Stomach (tissue), 19 donors: ENCODE measurements around the gene PLA2G15. TPM values are rescaled to one million over a fixed set of nuclear protein-coding genes. Genes with fewer than 3 reads are reported as not detected.
A peak's percentile ranks its signal among the peaks of the same experiment; 100 is the strongest.

Source experiments
- DNase-seq, 2 donors: peaks; one replicate each; pipeline versions ENCODE4 v3.0.0 to v3.0.0-alpha.2; 2013 to 2019
- H3K27ac ChIP-seq, 5 donors: fragments of 200-600 bp in 4 of 5; sonication (generic) in 4 of 5; one replicate each; pipeline ENCODE4 v1.5.1; 2013 to 2019; ENCODE audit warnings: mild to moderate bottlenecking in 1 of 5, moderate library complexity in 1 of 5
- H3K27me3 ChIP-seq, 3 donors: fragments of 200-600 bp; sonication (generic); one replicate each; pipeline ENCODE4 v1.5.1; 2017 to 2019; ENCODE audit warnings: mixed run types in 1 of 3
- H3K36me3 ChIP-seq, 4 donors: fragments of 200-600 bp; sonication (generic); 1 replicate in 3 of 4; 2 replicates in 1 of 4; pipeline ENCODE4 v1.5.1; 2016 to 2019
- H3K4me1 ChIP-seq, 4 donors: fragments of 200-600 bp; sonication (generic); one replicate each; pipeline ENCODE4 v1.5.1; 2016 to 2019
- H3K4me3 ChIP-seq, 4 donors: fragments of 200-600 bp; sonication (generic) in 3 of 4; one replicate each; pipeline ENCODE4 v1.5.1; 2016 to 2019; ENCODE audit warnings: mild to moderate bottlenecking in 1 of 4
- H3K9me3 ChIP-seq, 4 donors: fragments of 200-600 bp; sonication (generic); one replicate each; pipeline ENCODE4 v1.5.1; 2016 to 2019
- EP300 ChIP-seq: sonication (generic); formaldehyde crosslinking; IDR thresholded peaks from one replicate; pipeline ENCODE4 v1.6.1; 2017; ENCODE audit warnings: antibody characterized with exemption
- POLR2A ChIP-seq, 4 donors: fragments of 450-650 bp; IDR thresholded peaks; one replicate each; pipeline ENCODE4 v1.6.1; 2016; ENCODE audit warnings: antibody characterized with exemption in 4 of 4, control low read depth in 2 of 4, mild to moderate bottlenecking in 1 of 4, moderate library complexity in 1 of 4
- POLR2AphosphoS5 ChIP-seq, 3 donors: sonication (generic); formaldehyde crosslinking; IDR thresholded peaks; one replicate each; pipeline ENCODE4 v1.6.1; 2016; ENCODE audit warnings: antibody characterized with exemption in 3 of 3
- WGBS, 5 donors: extraction: QIAGEN DNeasy Blood & Tissue Kit in 3 of 5; methylation state at CpG; one replicate each; pipeline versions ENCODE4 v1.1.5 to v1.1.7; 2013 to 2018; 5-methylcytosine and 5-hydroxymethylcytosine counted together
- intact Hi-C: fragments of 100-400 bp; cut with DNase I; formaldehyde crosslinking; loops from one replicate; pipeline ENCODE4 v1.15.1; 2023; ENCODE audit warnings: low total_unique reads
- long read RNA-seq, 10 donors: transcript quantifications; one replicate each; lab custom pipeline, GENCODE V29; 2026
- polyA plus RNA-seq, 3 donors: library from polyadenylated mRNA; stranded (reverse); fragments of 200-250 nt; gene quantifications; one replicate each; pipeline ENCODE4 v1.2.3, GENCODE V29; 2013
- total RNA-seq, 5 donors: library from RNA; depleted of rRNA; stranded (reverse); fragments of >200 nt; gene quantifications; one replicate each; pipeline versions ENCODE4 v1.1.0 to v1.2.3, GENCODE V29; 2014 to 2016
- TF ChIP-seq, protein P1 (sequence below), 7 experiments: fragments of 450-650 bp in 4 of 7; fragments of 200-600 bp in 3 of 7; sonication (generic) in 3 of 7; IDR thresholded peaks; one replicate each; pipeline ENCODE4 v1.5.1; 2016 to 2019; ENCODE audit warnings: antibody characterized with exemption in 7 of 7, control low read depth in 2 of 7, mild to moderate bottlenecking in 1 of 7
- donor health status: healthy with polysubstance abuse.
- donor health status: Bipolar disorder and iron deficiency.
- donor health status: healthy.

Gene PLA2G15, protein sequence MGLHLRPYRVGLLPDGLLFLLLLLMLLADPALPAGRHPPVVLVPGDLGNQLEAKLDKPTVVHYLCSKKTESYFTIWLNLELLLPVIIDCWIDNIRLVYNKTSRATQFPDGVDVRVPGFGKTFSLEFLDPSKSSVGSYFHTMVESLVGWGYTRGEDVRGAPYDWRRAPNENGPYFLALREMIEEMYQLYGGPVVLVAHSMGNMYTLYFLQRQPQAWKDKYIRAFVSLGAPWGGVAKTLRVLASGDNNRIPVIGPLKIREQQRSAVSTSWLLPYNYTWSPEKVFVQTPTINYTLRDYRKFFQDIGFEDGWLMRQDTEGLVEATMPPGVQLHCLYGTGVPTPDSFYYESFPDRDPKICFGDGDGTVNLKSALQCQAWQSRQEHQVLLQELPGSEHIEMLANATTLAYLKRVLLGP
- 10 to 100 TPM in 2 of 5 donors, 1 to 10 TPM in 3; 3.5 to 16.5 (median 9.8) TPM for total RNA-seq
- polyA plus RNA-seq, result 1 to 10 TPM; 4.4 to 6.0 (median 5.8) TPM
- long read RNA-seq, donor 1, partial matches to known transcripts, result 0 of 1 reads
- long read RNA-seq, donor 1, other reads (novel, unspliced or antisense), result 0 of 1 reads
- long read RNA-seq, donor 2, partial matches to known transcripts, result 0 of 3 reads
- long read RNA-seq, donor 2, other reads (novel, unspliced or antisense), result 0 of 3 reads
- long read RNA-seq, donor 3, partial matches to known transcripts, result 0 of 1 reads
- long read RNA-seq, donor 3, other reads (novel, unspliced or antisense), result 0 of 1 reads
- long read RNA-seq, donor 4, result 0 reads
- long read RNA-seq, donor 5, transcript PLA2G15-201 (6 exons, 2,727 nt), result major isoform, 6 of 6 reads
- long read RNA-seq, donor 5, partial matches to known transcripts, result 0 of 6 reads
- long read RNA-seq, donor 5, other reads (novel, unspliced or antisense), result 0 of 6 reads
- long read RNA-seq, donor 6, transcript PLA2G15-201 (6 exons, 2,727 nt), result major isoform, 6 of 9 reads
- long read RNA-seq, donor 6, partial matches to known transcripts, result 0 of 9 reads
- long read RNA-seq, donor 6, other reads (novel, unspliced or antisense), result 0 of 9 reads
- long read RNA-seq, donor 7, partial matches to known transcripts, result 0 of 3 reads
- long read RNA-seq, donor 7, other reads (novel, unspliced or antisense), result 0 of 3 reads
- long read RNA-seq, donor 8, partial matches to known transcripts, result 0 of 2 reads
- long read RNA-seq, donor 8, other reads (novel, unspliced or antisense), result 0 of 2 reads
- long read RNA-seq, donor 9, result 0 reads
- long read RNA-seq, donor 10, partial matches to known transcripts, result 0 of 2 reads
- long read RNA-seq, donor 10, other reads (novel, unspliced or antisense), result 0 of 2 reads

DNA sequence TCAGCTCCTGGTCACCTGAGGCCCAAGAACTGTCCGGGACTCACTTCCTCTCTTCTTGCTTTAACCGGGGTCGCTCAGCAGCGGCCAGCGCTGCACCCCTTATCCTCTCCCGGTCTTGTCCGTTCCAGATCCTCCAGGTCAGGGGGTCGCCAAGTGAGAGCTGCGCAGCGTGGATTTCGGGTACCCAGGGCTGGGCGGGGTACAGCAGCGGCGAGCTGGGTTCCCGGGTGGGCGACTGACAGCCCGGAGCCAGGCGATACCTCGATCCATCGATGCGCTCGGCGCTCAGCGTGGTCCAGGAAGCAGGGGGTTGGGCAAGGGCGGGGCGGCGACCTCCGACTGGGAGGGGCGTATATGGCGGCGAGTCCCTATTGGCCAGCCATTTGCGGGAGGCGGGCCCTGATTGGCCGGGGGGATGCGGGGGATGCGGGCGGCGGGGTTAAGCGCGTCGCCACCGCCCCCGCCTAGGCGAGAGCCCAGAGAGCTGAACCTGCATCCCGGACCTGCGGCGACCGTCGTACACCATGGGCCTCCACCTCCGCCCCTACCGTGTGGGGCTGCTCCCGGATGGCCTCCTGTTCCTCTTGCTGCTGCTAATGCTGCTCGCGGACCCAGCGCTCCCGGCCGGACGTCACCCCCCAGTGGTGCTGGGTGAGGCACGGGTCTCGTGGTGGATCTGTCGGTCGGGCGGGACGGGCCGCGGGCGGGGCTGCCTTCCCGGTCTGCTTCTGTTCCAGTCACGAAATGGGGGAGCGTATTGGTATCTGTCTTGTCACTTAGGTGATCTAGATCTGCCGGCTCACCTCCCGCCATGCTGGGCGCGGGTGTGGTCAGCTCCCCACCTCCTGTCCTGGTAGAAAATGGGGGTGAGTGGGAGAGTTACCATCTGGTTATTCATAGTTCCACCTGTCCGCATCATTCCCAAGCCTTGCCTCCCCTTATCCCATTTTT lies at the start of gene PLA2G15:
TSS of gene PLA2G15 (plus strand) at position 471 of the 951 bp plus-strand sequence. CDS start at position 525, 54 bp downstream.
- intact Hi-C loops, result loop anchor here (5.0 kb wide), 1 partner anchor 77 kb away; no protein-coding TSS in a partner anchor
- H3K27ac ChIP-seq, result peak within 1 kb of the TSS; percentile 28 to 78 (median 75)

DNA sequence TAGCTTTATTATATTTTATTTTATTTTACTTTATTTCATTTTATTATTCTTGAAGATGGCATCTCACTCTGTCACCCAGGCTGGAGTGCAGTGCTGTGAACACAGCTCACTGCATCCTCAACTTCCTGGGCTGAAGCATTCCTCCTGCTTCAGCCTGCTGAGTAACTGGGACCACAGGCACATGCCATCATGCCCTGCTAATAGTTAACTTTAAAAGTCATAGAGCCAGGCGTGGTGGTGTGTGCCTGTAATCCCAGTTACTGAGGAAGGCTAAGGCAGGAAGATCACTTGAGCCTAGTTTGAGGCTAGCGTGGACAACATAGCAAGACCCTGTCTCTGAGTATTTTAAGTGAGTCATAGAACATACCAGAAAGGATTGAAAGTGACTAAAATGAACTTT lies 47.9 kb upstream of the PLA2G15 start:
- intact Hi-C loops, result no loop called here
- Histone ChIP-seq H3K36me3 (peaks cover 4 to 29% (median 14%) of the 10 kb centered on the region in 4 donors), H3K9me3 (no peaks in the 10 kb centered on the region), H3K4me1 (peaks cover 5 to 17% (median 13%) of the 10 kb centered on the region in 4 donors), H3K27ac (no peak overlapping the region), H3K27me3 (no peaks in the 10 kb centered on the region), H3K4me3 (no peak overlapping the region)
- WGBS, 5 donors, result 88 to 94% (median 92%) methylated on average over 2 of the region's 2 CpGs
- DNase-seq, result no peak
- TF ChIP-seq, protein P1, sequence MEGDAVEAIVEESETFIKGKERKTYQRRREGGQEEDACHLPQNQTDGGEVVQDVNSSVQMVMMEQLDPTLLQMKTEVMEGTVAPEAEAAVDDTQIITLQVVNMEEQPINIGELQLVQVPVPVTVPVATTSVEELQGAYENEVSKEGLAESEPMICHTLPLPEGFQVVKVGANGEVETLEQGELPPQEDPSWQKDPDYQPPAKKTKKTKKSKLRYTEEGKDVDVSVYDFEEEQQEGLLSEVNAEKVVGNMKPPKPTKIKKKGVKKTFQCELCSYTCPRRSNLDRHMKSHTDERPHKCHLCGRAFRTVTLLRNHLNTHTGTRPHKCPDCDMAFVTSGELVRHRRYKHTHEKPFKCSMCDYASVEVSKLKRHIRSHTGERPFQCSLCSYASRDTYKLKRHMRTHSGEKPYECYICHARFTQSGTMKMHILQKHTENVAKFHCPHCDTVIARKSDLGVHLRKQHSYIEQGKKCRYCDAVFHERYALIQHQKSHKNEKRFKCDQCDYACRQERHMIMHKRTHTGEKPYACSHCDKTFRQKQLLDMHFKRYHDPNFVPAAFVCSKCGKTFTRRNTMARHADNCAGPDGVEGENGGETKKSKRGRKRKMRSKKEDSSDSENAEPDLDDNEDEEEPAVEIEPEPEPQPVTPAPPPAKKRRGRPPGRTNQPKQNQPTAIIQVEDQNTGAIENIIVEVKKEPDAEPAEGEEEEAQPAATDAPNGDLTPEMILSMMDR (IDR thresholded peaks at IDR 0.05), result no peak
- TF ChIP-seq EP300, result no peak
- no peak for TF ChIP-seq POLR2A (IDR thresholded peaks at IDR 0.05)
- no peak for TF ChIP-seq POLR2AphosphoS5 (IDR thresholded peaks at IDR 0.05)

More for the DNA sequence above, at the start of gene PLA2G15:
- Histone ChIP-seq H3K4me3 (peak within 1 kb of the TSS; percentile 63 to 86 (median 76)), H3K27me3 (no peaks in the 10 kb centered on the region), H3K4me1 (peaks cover 21 to 41% (median 33%) of the 10 kb centered on the region in 4 donors), H3K9me3 (no peaks in the 10 kb centered on the region), H3K36me3 (peaks cover 0 to 17% (median 15%) of the 10 kb centered on the region in 4 donors)
- DNase-seq, result peak; percentile 96 to 98
- TF ChIP-seq POLR2A (IDR thresholded peaks at IDR 0.05), result peak in 1 of 4 donors; percentile 27
- peak in 2 of 3 donors; percentile 62 to 68 for TF ChIP-seq POLR2AphosphoS5 (IDR thresholded peaks at IDR 0.05)
- TF ChIP-seq, protein P1 (IDR thresholded peaks at IDR 0.05), result no peak
- TF ChIP-seq EP300, result no peak
- 0 to 2% (median 1%) methylated on average over 22 to 75 of the region's 75 CpGs for WGBS, 5 donors

DNA sequence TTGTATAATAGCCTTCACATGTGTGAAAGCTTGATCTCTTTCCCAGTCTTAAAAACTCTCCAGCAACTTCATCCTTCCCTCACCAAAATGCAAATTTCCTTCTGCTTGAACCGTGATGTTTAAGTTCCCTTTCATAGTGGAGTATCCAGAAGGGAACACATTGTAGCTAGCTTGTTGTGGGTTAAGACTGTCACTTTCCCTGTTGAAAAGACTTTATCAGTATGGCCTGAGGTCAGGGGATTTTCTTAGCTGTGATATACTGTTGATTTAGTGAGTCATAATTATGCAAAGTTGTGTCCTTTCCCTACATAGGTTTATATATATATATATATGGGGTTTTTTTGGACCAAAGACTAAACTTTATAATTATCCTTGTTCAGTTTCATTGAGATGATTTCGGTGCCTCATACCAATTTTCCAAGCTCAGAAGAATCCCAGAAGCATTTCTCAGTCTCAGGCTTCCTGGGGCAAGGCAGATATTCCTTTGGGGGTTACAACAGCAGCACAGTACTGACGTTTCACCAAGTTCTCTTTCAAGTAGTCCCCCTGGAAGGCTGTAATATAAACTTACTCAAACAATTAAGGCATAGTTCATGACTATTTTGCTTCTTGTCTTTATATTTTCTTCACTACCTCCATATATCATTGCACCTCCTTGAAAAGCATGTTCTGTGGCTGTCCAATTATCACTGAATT lies 44.9 kb upstream of the PLA2G15 start:
- TF ChIP-seq POLR2A (IDR thresholded peaks at IDR 0.05), result no peak
- no peak for TF ChIP-seq EP300
- TF ChIP-seq POLR2AphosphoS5 (IDR thresholded peaks at IDR 0.05), result peak in 1 of 3 donors; percentile 11
- TF ChIP-seq, protein P1 (IDR thresholded peaks at IDR 0.05), result no peak
- Histone ChIP-seq H3K9me3 (no peaks in the 10 kb centered on the region), H3K4me1 (peaks cover 5 to 17% (median 13%) of the 10 kb centered on the region in 4 donors), H3K4me3 (no peak overlapping the region), H3K36me3 (peaks cover under 1 to 9% (median 7%) of the 10 kb centered on the region in 4 donors), H3K27me3 (no peaks in the 10 kb centered on the region), H3K27ac (no peak overlapping the region)
- intact Hi-C loops, result no loop called here
- DNase-seq, result peak in 1 of 2 donors; percentile 38
- WGBS, 5 donors, result 29 to 50% (median 39%) methylated on average over 3 of the region's 3 CpGs
